Endothelial cell of umbilical vein (primary cell): ENCODE measurements around the gene CCBE1. TPM values are rescaled to one million over a fixed set of nuclear protein-coding genes. Genes with fewer than 3 reads are reported as not detected.

ENCODE experiments used
- BruUV-seq: library from RNA; stranded (reverse); fragments of 400-500 nt; replicated peaks from 2 replicates; lab custom pipeline; 2021; lab: Mats Ljungman, UMichigan
- CTCF ChIA-PET: fragments of 300-600, 350-600 bp; sonication (Branson Sonifier 250); formaldehyde crosslinking; loops from one replicate; lab custom pipeline; 2021; ENCODE audit warnings: antibody characterized with exemption, inconsistent platforms; lab: Charles Lee
- POLR2A ChIA-PET: fragments of 300-600, 350-600 bp; sonication (Branson Sonifier 250); formaldehyde crosslinking; loops from one replicate; lab custom pipeline; 2021; ENCODE audit warnings: antibody characterized with exemption, inconsistent platforms; lab: Charles Lee
- DNase-seq: peaks from one replicate; pipeline ENCODE4 v3.0.0-alpha.2; 2011; ENCODE audit warnings: low read depth, low spot score
- FAIRE-seq: peaks from 2 replicates; lab custom pipeline; 2011; peaks lifted over from hg19 to GRCh38; lab: Jason Lieb, UNC
- H2AFZ ChIP-seq: 2 replicates; pipeline ENCODE4 v1.6.0; 2012; ENCODE audit warnings: low read depth, low read length, control low read depth, inconsistent platforms
- H3K27ac ChIP-seq: 2 replicates; pipeline ENCODE4 v1.5.1; 2011; ENCODE audit warnings: low read depth, mild to moderate bottlenecking, control low read depth, low read length, moderate library complexity; ENCODE audit not compliant: insufficient read depth
- H3K27me3 ChIP-seq, 2 experiments: 2 replicates each; pipeline versions ENCODE4 v1.6.0 to v1.6.1; 2011; ENCODE audit warnings: low read length in 2 of 2, mixed read lengths in 1 of 2; ENCODE audit not compliant: control insufficient read depth in 2 of 2, insufficient read depth in 2 of 2
- H3K36me3 ChIP-seq, 2 experiments: 2 replicates in 1 of 2; 3 replicates in 1 of 2; pipeline ENCODE4 v1.5.1; 2011; ENCODE audit warnings: low read length in 2 of 2, mild to moderate bottlenecking in 1 of 2, moderate library complexity in 1 of 2; ENCODE audit not compliant: control insufficient read depth in 2 of 2, insufficient read depth in 2 of 2; ENCODE audit errors: extremely low read depth in 1 of 2
- H3K4me1 ChIP-seq: 3 replicates; pipeline ENCODE4 v1.5.1; 2011; ENCODE audit warnings: mild to moderate bottlenecking, low read length; ENCODE audit not compliant: control insufficient read depth, insufficient read depth; ENCODE audit errors: extremely low read depth
- H3K4me2 ChIP-seq: 2 replicates; pipeline ENCODE4 v1.6.1; 2011; ENCODE audit warnings: low read length, control low read depth, mixed read lengths; ENCODE audit not compliant: insufficient read depth
- H3K4me3 ChIP-seq, 3 experiments: fragments of 200-600 bp in 1 of 3; sonication (generic), shearing (Covaris generic) in 1 of 3; replicated peaks in 1 of 3; 2 replicates each; pipeline ENCODE4 v1.5.1; 2011 to 2016; ENCODE audit warnings: control low read depth in 3 of 3, low read length in 3 of 3, mild to moderate bottlenecking in 2 of 3, inconsistent platforms in 1 of 3, low read depth in 1 of 3, moderate library complexity in 1 of 3; ENCODE audit not compliant: insufficient read depth in 1 of 3
- H3K79me2 ChIP-seq: 2 replicates; pipeline ENCODE4 v1.6.0; 2012; ENCODE audit warnings: low read length, inconsistent platforms; ENCODE audit not compliant: control insufficient read depth, insufficient read depth
- H3K9ac ChIP-seq: replicated peaks from 2 replicates; pipeline ENCODE3; 2011; ENCODE audit warnings: low read length, control low read depth; ENCODE audit not compliant: insufficient read depth; ENCODE audit errors: extremely low read depth
- H3K9me1 ChIP-seq: replicated peaks from 3 replicates; pipeline ENCODE4 v1.6.0; 2011; ENCODE audit warnings: mild to moderate bottlenecking, low read length; ENCODE audit not compliant: control insufficient read depth, insufficient read depth; ENCODE audit errors: extremely low read depth
- H3K9me3 ChIP-seq: replicated peaks from 2 replicates; pipeline ENCODE4 v1.5.1; 2012; ENCODE audit warnings: low read length, inconsistent platforms; ENCODE audit not compliant: control insufficient read depth, insufficient read depth
- H4K20me1 ChIP-seq: replicated peaks from 2 replicates; pipeline ENCODE3; 2011; ENCODE audit warnings: mild to moderate bottlenecking, low read length; ENCODE audit not compliant: control insufficient read depth, insufficient read depth; ENCODE audit errors: extremely low read depth
- CTCF ChIP-seq, 2 donors: IDR thresholded peaks; 1 replicate in 1 of 2; 2 replicates in 1 of 2; pipeline ENCODE4 v1.5.1; 2011; ENCODE audit warnings: low read length in 2 of 2, mild to moderate bottlenecking in 2 of 2, moderate library complexity in 2 of 2, control low read depth in 1 of 2, inconsistent platforms in 1 of 2, low read depth in 1 of 2; ENCODE audit not compliant: insufficient read depth in 1 of 2; ENCODE audit errors: extremely low read depth in 1 of 2
- EZH2 ChIP-seq: IDR thresholded peaks from 2 replicates; pipeline ENCODE4 v1.6.1; 2012; ENCODE audit warnings: borderline replicate concordance, low read depth, mild to moderate bottlenecking, moderate library complexity, low read length, inconsistent platforms; ENCODE audit not compliant: severe bottlenecking
- FOS ChIP-seq: IDR thresholded peaks from 2 replicates; pipeline ENCODE4 v1.6.1; 2011; ENCODE audit warnings: mild to moderate bottlenecking, low read length, moderate library complexity, borderline replicate concordance; ENCODE audit not compliant: insufficient read depth
- GATA2 ChIP-seq: IDR thresholded peaks from 2 replicates; pipeline ENCODE4 v1.7.0; 2011; ENCODE audit warnings: low read depth, mild to moderate bottlenecking, moderate library complexity, mixed read lengths, low read length; ENCODE audit not compliant: insufficient read length, insufficient read depth
- JUN ChIP-seq: IDR thresholded peaks from 2 replicates; pipeline ENCODE4 v1.6.1; 2011; ENCODE audit warnings: borderline replicate concordance, low read depth; ENCODE audit not compliant: insufficient read length, insufficient read depth
- MAX ChIP-seq: IDR thresholded peaks from 2 replicates; pipeline ENCODE4 v1.6.1; 2011; ENCODE audit not compliant: insufficient read depth, insufficient read length
- MYC ChIP-seq: IDR thresholded peaks from one replicate; pipeline ENCODE4 v1.6.1; 2011; ENCODE audit warnings: mild to moderate bottlenecking, low read depth, low read length
- POLR2A ChIP-seq: IDR thresholded peaks from 2 replicates; pipeline ENCODE4 v1.6.1; 2012; ENCODE audit warnings: low read depth, mild to moderate bottlenecking, control low read depth, low read length
- POLR2AphosphoS5 ChIP-seq: IDR thresholded peaks from 2 replicates; pipeline ENCODE4 v1.6.1; 2012; ENCODE audit warnings: low read depth, mild to moderate bottlenecking, control low read depth, low read length, moderate library complexity; ENCODE audit not compliant: insufficient read depth
- dilution Hi-C: fragments of 300-500 bp; cut with MboI; formaldehyde crosslinking; loops from one replicate; pipeline ENCODE4 v1.15.0; 2019; ENCODE audit warnings: low sequenced_read_pairs; ENCODE audit not compliant: extremely low pct_ligation_motif_present
- intact Hi-C: fragments of 100-400 bp; cut with micrococcal nuclease; formaldehyde crosslinking; loops from one replicate; pipeline ENCODE4 v1.10.0; 2022
- polyA plus RNA-seq, 4 experiments: library from polyadenylated mRNA; depleted of rRNA in 3 of 4; stranded (reverse) in 3 of 4; unstranded in 1 of 4; fragments of >200 nt; gene quantifications; 2 replicates each; pipeline versions ENCODE4 v1.2.1 to v1.2.3, GENCODE V29; 2011 to 2012; ENCODE audit warnings: missing spikeins in 1 of 4
- total RNA-seq: library from RNA; stranded (reverse); gene quantifications from 2 replicates; pipeline ENCODE4 v1.2.3, GENCODE V29; 2021

CCBE1 gene
- total and polyA plus RNA-seq, 2 donors (not counting 3 experiments of a cell fraction or from before 2014, with no cell fraction given) = 0.04 TPM; not detected in 1

GRCh38 chr18:59674903-59675270 is 22.3 kb downstream of the CCBE1 start:
- POLR2A ChIA-PET = no interaction called here

More at GRCh38 chr18:59674903-59675270, 22.3 kb downstream of the CCBE1 start:
- Histone ChIP-seq H4K20me1 (no peaks in the 10 kb centered on the region), H3K4me1 (no peaks in the 10 kb centered on the region), H3K27ac (no peak overlapping the region), H3K9ac (no peak overlapping the region), H3K36me3 (no peaks in the 10 kb centered on the region), H2AFZ (no peak overlapping the region), H3K4me3 (no peak overlapping the region), H3K79me2 (no peaks in the 10 kb centered on the region), H3K9me1 (no peaks in the 10 kb centered on the region), H3K27me3 (no peaks in the 10 kb centered on the region), H3K4me2 (no peak overlapping the region), H3K9me3 (no peaks in the 10 kb centered on the region)
- CTCF ChIA-PET = interaction anchor here (1.0 to 2.8 kb wide), 5 partner anchors 15 to 81 kb away, joined by 3 to 9 read pairs (median 4); partner anchors contain the start of gene CCBE1
- dilution Hi-C loops (no loop called here), intact Hi-C loops (no loop called here)
- no TSS peak for BruUV-seq
- no peak for TF ChIP-seq POLR2A
- no peak for TF ChIP-seq CTCF (IDR thresholded peaks at IDR 0.05; ENCODE audit: extremely low read depth in 1 of 2, insufficient read depth in 1 of 2, low read depth in 1 of 2, low read length in 2 of 2)
- TF ChIP-seq GATA2 = no peak
- no peak for TF ChIP-seq MAX
- TF ChIP-seq JUN = no peak
- TF ChIP-seq POLR2AphosphoS5 = no peak
- no peak for TF ChIP-seq FOS
- no peak for TF ChIP-seq MYC
- no peak for TF ChIP-seq EZH2
- DNase-seq = no peak
- no peak for FAIRE-seq
